H1 (cell line): Measurements from ENCODE around the gene CDCA7. TPM values are rescaled to one million over a fixed set of nuclear protein-coding genes. Genes with fewer than 3 reads are reported as not detected.
A peak's percentile ranks its signal among the peaks of the same experiment; 100 is the strongest.

ENCODE experiments used
- CTCF ChIA-PET: fragments of 300-600 bp; sonication (Branson Sonifier 250); formaldehyde crosslinking; loops from one replicate; lab custom pipeline; 2021; ENCODE audit not compliant: partially characterized antibody; lab: Charles Lee
- POLR2A ChIA-PET: fragments of 300-600 bp; sonication (Branson Sonifier 250); formaldehyde crosslinking; loops from one replicate; lab custom pipeline; 2021; ENCODE audit warnings: inconsistent platforms; ENCODE audit not compliant: partially characterized antibody; lab: Charles Lee
- DNase-seq, 2 experiments: peaks; one replicate each; pipeline versions ENCODE4 v3.0.0 to v3.0.0-alpha.2; 2010 to 2022; ENCODE audit warnings: low spot score in 2 of 2, low read depth in 1 of 2, mixed read lengths in 1 of 2
- FAIRE-seq: peaks from 2 replicates; lab custom pipeline; 2011; peaks lifted over from hg19 to GRCh38; lab: Jason Lieb, UNC
- H2AFZ ChIP-seq: 2 replicates; pipeline ENCODE4 v1.8.1; 2012; ENCODE audit warnings: low read length, inconsistent platforms
- H2AK5ac ChIP-seq: 2 replicates; pipeline ENCODE4 v1.6.1; 2013; ENCODE audit warnings: low read depth, low read length
- H2BK120ac ChIP-seq: replicated peaks from 2 replicates; pipeline ENCODE3; 2013; ENCODE audit warnings: low read depth, low read length, inconsistent platforms
- H2BK12ac ChIP-seq: 2 replicates; pipeline ENCODE4 v1.6.1; 2013; ENCODE audit warnings: low read depth, low read length
- H2BK15ac ChIP-seq: 2 replicates; pipeline ENCODE4 v1.6.1; 2013; ENCODE audit warnings: low read length
- H2BK20ac ChIP-seq: 2 replicates; pipeline ENCODE4 v1.6.1; 2013; ENCODE audit warnings: low read length
- H2BK5ac ChIP-seq: 2 replicates; pipeline ENCODE4 v1.6.1; 2013; ENCODE audit warnings: low read depth, low read length
- H3K14ac ChIP-seq: 2 replicates; pipeline ENCODE4 v1.6.1; 2013; ENCODE audit warnings: inconsistent platforms; ENCODE audit not compliant: insufficient read length
- H3K18ac ChIP-seq: 2 replicates; pipeline ENCODE4 v1.6.1; 2013; ENCODE audit warnings: low read length; ENCODE audit errors: extremely low read depth
- H3K23ac ChIP-seq: 2 replicates; pipeline ENCODE4 v1.6.1; 2013; ENCODE audit warnings: inconsistent platforms; ENCODE audit not compliant: insufficient read length
- H3K23me2 ChIP-seq: 2 replicates; pipeline ENCODE4 v1.6.1; 2013; ENCODE audit warnings: low read depth, low read length
- H3K27ac ChIP-seq: 2 replicates; pipeline ENCODE4 v1.6.1; 2011; ENCODE audit warnings: low read depth, low read length, inconsistent platforms
- H3K27me3 ChIP-seq, 4 experiments: replicated peaks in 1 of 4; 1 replicate in 1 of 4; 2 replicates in 3 of 4; pipeline versions ENCODE4 v1.6.1 to v1.8.1; 2011 to 2013; ENCODE audit warnings: low read length in 3 of 4, mild to moderate bottlenecking in 3 of 4, inconsistent platforms in 2 of 4, mixed read lengths in 2 of 4, moderate library complexity in 1 of 4; ENCODE audit not compliant: control insufficient read depth in 3 of 4, insufficient read depth in 3 of 4; ENCODE audit errors: extremely low read depth in 1 of 4
- H3K36me3 ChIP-seq, 4 experiments: 2 replicates each; pipeline versions ENCODE4 v1.6.1 to v1.8.1; 2011 to 2013; ENCODE audit warnings: mild to moderate bottlenecking in 4 of 4, low read length in 3 of 4, moderate library complexity in 2 of 4, control low read depth in 1 of 4, inconsistent platforms in 1 of 4; ENCODE audit not compliant: insufficient read depth in 4 of 4, control insufficient read depth in 2 of 4
- H3K4ac ChIP-seq: replicated peaks from 2 replicates; pipeline ENCODE3; 2013; ENCODE audit warnings: low read length, low read depth, mixed read lengths, inconsistent platforms; ENCODE audit not compliant: insufficient read length
- H3K4me1 ChIP-seq, 4 experiments: replicated peaks in 1 of 4; 1 replicate in 1 of 4; 2 replicates in 3 of 4; pipeline versions ENCODE4 v1.6.1 to v1.8.1; 2011 to 2013; ENCODE audit warnings: low read length in 3 of 4, inconsistent platforms in 2 of 4, mixed read lengths in 1 of 4; ENCODE audit not compliant: insufficient read depth in 4 of 4, control insufficient read depth in 3 of 4
- H3K4me2 ChIP-seq, 2 experiments: 2 replicates each; pipeline versions ENCODE4 v1.6.1 to v1.8.1; 2011 to 2013; ENCODE audit warnings: low read depth in 2 of 2, low read length in 2 of 2, control low read depth in 1 of 2, inconsistent platforms in 1 of 2, mild to moderate bottlenecking in 1 of 2; ENCODE audit not compliant: insufficient read depth in 1 of 2
- H3K4me3 ChIP-seq, 4 experiments: fragments of 200-600, 300-600 bp in 1 of 4; sonication (generic), shearing (Covaris generic), sonication (Bioruptor Twin) in 1 of 4; 2 replicates each; pipeline versions ENCODE4 v1.5.1 to v1.8.1; 2011 to 2016; ENCODE audit warnings: low read length in 4 of 4, low read depth in 3 of 4, control low read depth in 2 of 4, inconsistent platforms in 2 of 4, mild to moderate bottlenecking in 2 of 4, mixed read lengths in 1 of 4, moderate library complexity in 1 of 4; ENCODE audit not compliant: insufficient read depth in 2 of 4; ENCODE audit errors: extremely low read depth in 1 of 4
- H3K56ac ChIP-seq: replicated peaks from 2 replicates; pipeline ENCODE3; 2013; ENCODE audit warnings: low read depth, mild to moderate bottlenecking, mixed read lengths, low read length, inconsistent platforms; ENCODE audit not compliant: insufficient read length
- H3K79me1 ChIP-seq: 2 replicates; pipeline ENCODE4 v1.6.1; 2013; ENCODE audit warnings: low read depth, low read length, control low read depth
- H3K79me2 ChIP-seq, 2 experiments: 2 replicates each; pipeline versions ENCODE4 v1.6.1 to v1.8.1; 2012 to 2013; ENCODE audit warnings: low read length in 2 of 2, mild to moderate bottlenecking in 2 of 2, inconsistent platforms in 1 of 2; ENCODE audit not compliant: insufficient read depth in 2 of 2, control insufficient read depth in 1 of 2
- H3K9ac ChIP-seq, 4 experiments: replicated peaks in 1 of 4; 1 replicate in 1 of 4; 2 replicates in 3 of 4; pipeline versions ENCODE4 v1.6.1 to v1.8.1; 2011 to 2013; ENCODE audit warnings: low read depth in 3 of 4, low read length in 3 of 4, control low read depth in 2 of 4, mild to moderate bottlenecking in 2 of 4, moderate library complexity in 2 of 4, inconsistent platforms in 1 of 4; ENCODE audit errors: extremely low read depth in 1 of 4
- H3K9me3 ChIP-seq, 2 experiments: 2 replicates each; pipeline versions ENCODE4 v1.6.1 to v1.8.1; 2012 to 2013; ENCODE audit warnings: mild to moderate bottlenecking in 2 of 2, moderate library complexity in 2 of 2, control low read depth in 1 of 2, inconsistent platforms in 1 of 2, low read depth in 1 of 2, low read length in 1 of 2, mixed read lengths in 1 of 2; ENCODE audit not compliant: insufficient read depth in 2 of 2
- H4K20me1 ChIP-seq, 2 experiments: replicated peaks in 1 of 2; 2 replicates each; pipeline versions ENCODE3 to v1.8.1; 2011 to 2013; ENCODE audit warnings: inconsistent platforms in 2 of 2, low read length in 2 of 2, mild to moderate bottlenecking in 1 of 2; ENCODE audit not compliant: insufficient read depth in 2 of 2, control insufficient read depth in 1 of 2
- H4K5ac ChIP-seq: 2 replicates; pipeline ENCODE4 v1.6.1; 2013; ENCODE audit warnings: low read length, low read depth, mixed read lengths, inconsistent platforms; ENCODE audit not compliant: insufficient read length
- H4K8ac ChIP-seq: 2 replicates; pipeline ENCODE4 v1.8.0; 2013; ENCODE audit warnings: mild to moderate bottlenecking, moderate library complexity, low read length, inconsistent platforms; ENCODE audit not compliant: insufficient read depth; ENCODE audit errors: extremely low read depth
- H4K91ac ChIP-seq: replicated peaks from 2 replicates; pipeline ENCODE3; 2013; ENCODE audit warnings: low read length, mixed read lengths, inconsistent platforms; ENCODE audit not compliant: insufficient read length
- EGR1 ChIP-seq: IDR thresholded peaks from 2 replicates; pipeline ENCODE4 v1.6.1; 2011; ENCODE audit warnings: low read depth, low read length, borderline replicate concordance
- POU5F1 ChIP-seq: IDR thresholded peaks from 2 replicates; pipeline ENCODE4 v1.6.1; 2011; ENCODE audit warnings: low read depth, mild to moderate bottlenecking, low read length, moderate library complexity
- SIN3A ChIP-seq, 2 experiments: IDR thresholded peaks in 1 of 2; conservative IDR thresholded peaks in 1 of 2; 2 replicates each; pipeline ENCODE4 v1.6.1; 2011 to 2012; ENCODE audit warnings: low read length in 2 of 2, improper control_type of control experiment in 1 of 2, low read depth in 1 of 2, mild to moderate bottlenecking in 1 of 2
- YY1 ChIP-seq: IDR thresholded peaks from 2 replicates; pipeline ENCODE4 v1.6.1; 2011; ENCODE audit warnings: low read depth, mild to moderate bottlenecking, low read length
- WGBS, 2 experiments: shearing (Covaris generic) in 1 of 2; methylation state at CpG; one replicate each; pipeline versions ENCODE4 v1.1.6 to v1.1.7; 2013 to 2015; ENCODE audit warnings: low lambda C conversion rate in 2 of 2, mixed read lengths in 2 of 2, inconsistent platforms in 1 of 2, low coverage in 1 of 2, missing lambda C conversion rate in 1 of 2; ENCODE audit not compliant: insufficient replicate concordance in 2 of 2, insufficient coverage in 1 of 2, insufficient read length in 1 of 2; ENCODE audit errors: extremely low coverage in 1 of 2, missing lambda C conversion rate in 1 of 2; 5-methylcytosine and 5-hydroxymethylcytosine counted together
- polyA plus RNA-seq, 7 experiments: library from polyadenylated mRNA; depleted of rRNA in 3 of 7; stranded (reverse) in 5 of 7; unstranded in 2 of 7; fragments of >200 nt in 5 of 7; fragments of 200-250 nt in 2 of 7; gene quantifications; 1 replicate in 5 of 7; 2 replicates in 1 of 7; 4 replicates in 1 of 7; pipeline versions ENCODE4 v1.2.1 to v1.2.3, GENCODE V29; 2011 to 2013; ENCODE audit warnings: missing spikeins in 2 of 7, mixed read lengths in 2 of 7
- total RNA-seq: library from RNA; stranded (reverse); fragmentation: NEBNext Ultra II Directional; extraction: Animal tissue kit (Norgen Biotek cat#: 25700); gene quantifications from 2 replicates; pipeline ENCODE4 v1.2.1, GENCODE V29; 2021

CDCA7 gene
- total and polyA plus RNA-seq, 2 of the 8 experiments (the other 6 are each of a cell fraction or from before 2014, with no cell fraction given) = 64.4 to 80.4 TPM

- DNase-seq (no peak), FAIRE-seq (no peak)
- Histone ChIP-seq H2AFZ (no peak overlapping the region), H4K20me1 (peaks cover 15 to 19% of the 10 kb centered on the region in 2 experiments), H3K4me3 (peak overlapping the region in 1 of 4 experiments; percentile 83; a peak in 2 of 8 replicates), H3K18ac (no peak overlapping the region), H3K4me2 (peak overlapping the region; percentile 90 to 95; a peak in 3 of 4 replicates), H3K4ac (no peak overlapping the region), H3K79me1 (peaks cover 11% of the 10 kb centered on the region), H3K9me3 (no peaks in the 10 kb centered on the region), H3K27me3 (no peaks in the 10 kb centered on the region), H2BK12ac (no peak overlapping the region), H2AK5ac (no peak overlapping the region), H2BK5ac (no peak overlapping the region), H2BK120ac (no peak overlapping the region), H3K36me3 (peaks cover 11 to 34% (median 21%) of the 10 kb centered on the region in 4 experiments), H3K27ac (no peak overlapping the region), H3K9ac (no peak overlapping the region), H3K14ac (no peak overlapping the region), H2BK15ac (no peak overlapping the region), H3K79me2 (peaks cover 23 to 72% of the 10 kb centered on the region in 2 experiments), H4K91ac (no peak overlapping the region), H3K23me2 (peaks cover 13% of the 10 kb centered on the region), H4K8ac (no peak overlapping the region), H4K5ac (no peak overlapping the region), H3K56ac (no peak overlapping the region), H3K23ac (no peak overlapping the region), H2BK20ac (no peak overlapping the region), H3K4me1 (peaks cover 4 to 16% (median 9%) of the 10 kb centered on the region in 4 experiments; a peak in 4 of 7 replicates)
- WGBS, 2 experiments = 74% methylated on average over 3 of the region's 3 CpGs; no CpG with 5 or more reads in 1 of the 2 experiments
- TF ChIP-seq POU5F1 (no peak), EGR1 (no peak), SIN3A (conservative IDR thresholded peaks at IDR 0.05 in 1 of 2, IDR thresholded peaks at IDR 0.05 in 1 of 2; ENCODE audit: low read depth in 1 of 2, low read length in 2 of 2) (no peak), YY1 (peak; percentile 39; the same call in 1 of the 2 replicates)
- ChIA-PET CTCF (no interaction called here), POLR2A (interaction anchor here (1.0 to 3.4 kb wide), 2 partner anchors 13 to 32 kb away, joined by 3 to 17 read pairs; no protein-coding TSS in a partner anchor)
Observed at GRCh38 chr2:173357346-173357745, 2.7 kb downstream of the CDCA7 start.
